Measurements from ENCODE around the gene APOF. TPM values are rescaled to one million over a fixed set of nuclear protein-coding genes. Genes with fewer than 3 reads are reported as not detected.

APOF gene
- total and polyA plus RNA-seq, 2 donors from 2014 or later, result not detected

- Histone ChIP-seq H3K9me3 (ENCODE audit: control insufficient read depth in 2 of 3, insufficient read depth in 1 of 3, low read length in 3 of 3) (no peaks in the 10 kb centered on the region), H3K9ac (ENCODE audit: low read length in 3 of 3) (no peak overlapping the region), H3K27me3 (ENCODE audit: control insufficient read depth, insufficient read depth, low read length) (no peaks in the 10 kb centered on the region), H3K4me3 (ENCODE audit: low read length in 3 of 3) (no peak overlapping the region), H3K4me1 (ENCODE audit: control insufficient read depth in 2 of 3, insufficient read depth in 2 of 3, low read depth in 1 of 3, low read length in 3 of 3) (no peaks in the 10 kb centered on the region), H3K36me3 (ENCODE audit: control insufficient read depth in 2 of 3, insufficient read depth in 3 of 3, low read length in 3 of 3) (peaks cover 9 to 18% (median 10%) of the 10 kb centered on the region in 3 donors), H3K27ac (ENCODE audit: low read depth in 2 of 2, low read length in 2 of 2) (no peak overlapping the region)
- no peak for TF ChIP-seq CTCF (IDR thresholded peaks at IDR 0.05; ENCODE audit: borderline replicate concordance, extremely low read depth, insufficient read depth)
- FAIRE-seq (no peak), DNase-seq (no peak)
- intact Hi-C loops (cut with DNase I), result no loop called here
These were observed 21.0 kb downstream of the APOF start for GRCh38 chr12:56341616-56342015.

GRCh38 chr12:56339158-56339422 lies 23.6 kb downstream of the APOF start:
- H3K36me3 ChIP-seq (ENCODE audit: control insufficient read depth in 2 of 3, insufficient read depth in 3 of 3, low read length in 3 of 3), result peaks cover 6 to 15% (median 10%) of the 10 kb centered on the region in 3 donors
- DNase-seq, result no peak
- H3K27ac ChIP-seq (ENCODE audit: low read depth in 2 of 2, low read length in 2 of 2), result no peak overlapping the region
- H3K4me3 ChIP-seq (ENCODE audit: low read length in 3 of 3), result no peak overlapping the region
- H3K4me1 ChIP-seq (ENCODE audit: control insufficient read depth in 2 of 3, insufficient read depth in 2 of 3, low read depth in 1 of 3, low read length in 3 of 3), result peaks cover 0 to 2% (median 0%) of the 10 kb centered on the region in 3 donors
- FAIRE-seq, result no peak
- H3K27me3 ChIP-seq (ENCODE audit: control insufficient read depth, insufficient read depth, low read length), result no peaks in the 10 kb centered on the region
- peak overlapping the region in 1 of 3 donors; percentile 30 for H3K9ac ChIP-seq (ENCODE audit: low read length in 3 of 3)
- no peak for TF ChIP-seq CTCF (IDR thresholded peaks at IDR 0.05; ENCODE audit: borderline replicate concordance, extremely low read depth, insufficient read depth)
- no peaks in the 10 kb centered on the region for H3K9me3 ChIP-seq (ENCODE audit: control insufficient read depth in 2 of 3, insufficient read depth in 1 of 3, low read length in 3 of 3)
- intact Hi-C loops (cut with DNase I), result no loop called here

GRCh38 chr12:56338308-56339157 lies 24.1 kb downstream of the APOF start, which contains the start of gene IL23A:
TSS of gene IL23A (plus strand) at chr12:56338884. CDS start at chr12:56339045, 161 bp downstream.
- no peaks in the 10 kb centered on the region for H3K9me3 ChIP-seq (ENCODE audit: control insufficient read depth in 2 of 3, insufficient read depth in 1 of 3, low read length in 3 of 3)
- H3K27me3 ChIP-seq (ENCODE audit: control insufficient read depth, insufficient read depth, low read length), result no peaks in the 10 kb centered on the region
- intact Hi-C loops (cut with DNase I), result no loop called here
- FAIRE-seq (no peak), DNase-seq (no peak)
- no peak within 1 kb of the TSS for H3K4me3 ChIP-seq (ENCODE audit: low read length in 3 of 3)
- H3K36me3 ChIP-seq (ENCODE audit: control insufficient read depth in 2 of 3, insufficient read depth in 3 of 3, low read length in 3 of 3), result peaks cover 3 to 12% (median 6%) of the 10 kb centered on the region in 3 donors
- H3K9ac ChIP-seq (ENCODE audit: low read length in 3 of 3), result peak within 1 kb of the TSS in 1 of 3 donors; percentile 30
- peaks cover 0 to 2% (median 0%) of the 10 kb centered on the region in 3 donors for H3K4me1 ChIP-seq (ENCODE audit: control insufficient read depth in 2 of 3, insufficient read depth in 2 of 3, low read depth in 1 of 3, low read length in 3 of 3)
- no peak for TF ChIP-seq CTCF (IDR thresholded peaks at IDR 0.05; ENCODE audit: borderline replicate concordance, extremely low read depth, insufficient read depth)
- no peak within 1 kb of the TSS for H3K27ac ChIP-seq (ENCODE audit: low read depth in 2 of 2, low read length in 2 of 2)

Measured in kidney (tissue), 14 donors.